BE2C (cell line): ENCODE measurements around the gene ADAMTS17.

Experiments
- DNase-seq: peaks from one replicate; pipeline ENCODE4 v3.0.0-alpha.2; 2020
- H3K27me3 ChIP-seq: fragments of 250-450 bp; sonication (Bioruptor Pico); 2 replicates; pipeline ENCODE4 v1.5.1; 2020; ENCODE audit warnings: mild to moderate bottlenecking
- H3K36me3 ChIP-seq: fragments of 250-450 bp; sonication (Bioruptor Pico); 2 replicates; pipeline ENCODE4 v1.5.1; 2020; ENCODE audit warnings: mild to moderate bottlenecking
- H3K4me1 ChIP-seq: fragments of 250-450 bp; sonication (Bioruptor Pico); 2 replicates; pipeline ENCODE4 v1.5.1; 2020
- H3K4me3 ChIP-seq: 2 replicates; pipeline ENCODE4 v1.5.1; 2011; ENCODE audit warnings: low read depth, low read length
- H3K9me3 ChIP-seq: fragments of 250-450 bp; sonication (Bioruptor Pico); 2 replicates; pipeline ENCODE4 v1.5.1; 2020
- CTCF ChIP-seq: IDR thresholded peaks from 2 replicates; pipeline ENCODE4 v1.5.1; 2012; ENCODE audit warnings: mild to moderate bottlenecking, low read depth, low read length

ADAMTS17 gene

DNA sequence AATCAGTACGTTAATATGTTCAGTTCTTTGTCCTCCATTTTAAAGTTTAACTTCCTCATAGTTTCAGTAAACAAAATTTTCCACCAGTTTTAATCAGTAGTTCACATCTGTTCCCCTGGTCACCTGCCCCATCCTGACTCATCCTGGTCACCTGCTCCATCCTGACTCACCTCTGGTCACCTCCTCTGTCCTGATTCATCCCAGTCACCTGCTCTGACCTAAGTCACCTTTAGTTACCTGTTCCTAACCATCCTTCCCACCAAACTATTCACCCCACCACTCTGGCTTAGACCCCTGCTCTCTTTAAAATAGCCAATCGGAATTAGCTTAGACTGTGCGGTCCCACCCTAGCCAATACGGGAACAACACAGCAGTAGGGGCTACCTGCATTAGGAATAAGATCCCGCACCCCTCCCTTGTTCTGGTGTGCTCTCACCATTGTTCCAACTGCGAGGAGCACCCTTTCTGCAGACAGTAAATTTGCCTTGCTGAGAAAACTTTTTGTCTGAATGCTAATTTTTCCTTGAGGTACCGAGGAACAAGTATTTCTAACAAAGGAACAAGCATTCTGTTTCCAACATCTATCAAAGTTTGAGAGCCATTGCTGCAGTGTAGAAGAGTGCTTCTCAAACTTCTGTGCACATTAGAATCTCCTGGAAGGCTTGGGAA lies 169.3 kb downstream of the ADAMTS17 start:
- no peak for TF ChIP-seq CTCF
- Histone ChIP-seq H3K36me3 (no peaks in the 10 kb centered on the region), H3K27me3 (no peaks in the 10 kb centered on the region), H3K4me1 (peaks cover 2% of the 10 kb centered on the region; the same call in 1 of the 2 replicates), H3K9me3 (peaks cover 8% of the 10 kb centered on the region; the same call in 1 of the 2 replicates), H3K4me3 (no peak overlapping the region)
- no peak for DNase-seq

DNA sequence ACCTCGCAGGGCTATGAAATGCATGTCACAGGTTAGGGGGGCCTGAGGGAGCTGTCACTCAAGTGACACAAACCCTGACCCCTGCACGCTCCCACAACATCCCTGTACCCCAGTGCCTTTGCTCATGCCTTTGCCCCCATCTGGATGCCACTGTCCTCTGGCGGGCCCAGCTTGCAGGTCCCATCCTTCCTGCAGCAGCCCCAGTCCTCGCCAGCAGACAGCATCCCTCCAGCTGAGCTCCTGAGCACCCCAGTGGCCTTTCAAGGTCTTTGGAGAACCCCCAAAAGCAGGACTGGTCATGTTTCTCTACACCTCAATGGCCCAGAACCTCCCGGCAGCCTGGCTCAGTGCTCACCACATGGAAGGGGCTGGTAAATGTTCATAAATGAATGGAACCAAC lies 170.4 kb downstream of the ADAMTS17 start:
- no peaks in the 10 kb centered on the region for H3K36me3 ChIP-seq
- DNase-seq, result no peak
- TF ChIP-seq CTCF, result no peak
- H3K27me3 ChIP-seq, result no peaks in the 10 kb centered on the region
- no peak overlapping the region for H3K4me3 ChIP-seq
- H3K9me3 ChIP-seq, result peaks cover 8% of the 10 kb centered on the region; the same call in 1 of the 2 replicates
- H3K4me1 ChIP-seq, result peaks cover 2% of the 10 kb centered on the region; the same call in 1 of the 2 replicates

GRCh38 chr15:100170291-100171210 lies 171.2 kb downstream of the ADAMTS17 start:
- TF ChIP-seq CTCF, result no peak
- H3K27me3 ChIP-seq, result no peaks in the 10 kb centered on the region
- H3K4me1 ChIP-seq, result peaks cover 2% of the 10 kb centered on the region; the same call in 1 of the 2 replicates
- no peak for DNase-seq
- no peaks in the 10 kb centered on the region for H3K36me3 ChIP-seq
- H3K4me3 ChIP-seq, result no peak overlapping the region
- peaks cover 8% of the 10 kb centered on the region; the same call in 1 of the 2 replicates for H3K9me3 ChIP-seq

DNA sequence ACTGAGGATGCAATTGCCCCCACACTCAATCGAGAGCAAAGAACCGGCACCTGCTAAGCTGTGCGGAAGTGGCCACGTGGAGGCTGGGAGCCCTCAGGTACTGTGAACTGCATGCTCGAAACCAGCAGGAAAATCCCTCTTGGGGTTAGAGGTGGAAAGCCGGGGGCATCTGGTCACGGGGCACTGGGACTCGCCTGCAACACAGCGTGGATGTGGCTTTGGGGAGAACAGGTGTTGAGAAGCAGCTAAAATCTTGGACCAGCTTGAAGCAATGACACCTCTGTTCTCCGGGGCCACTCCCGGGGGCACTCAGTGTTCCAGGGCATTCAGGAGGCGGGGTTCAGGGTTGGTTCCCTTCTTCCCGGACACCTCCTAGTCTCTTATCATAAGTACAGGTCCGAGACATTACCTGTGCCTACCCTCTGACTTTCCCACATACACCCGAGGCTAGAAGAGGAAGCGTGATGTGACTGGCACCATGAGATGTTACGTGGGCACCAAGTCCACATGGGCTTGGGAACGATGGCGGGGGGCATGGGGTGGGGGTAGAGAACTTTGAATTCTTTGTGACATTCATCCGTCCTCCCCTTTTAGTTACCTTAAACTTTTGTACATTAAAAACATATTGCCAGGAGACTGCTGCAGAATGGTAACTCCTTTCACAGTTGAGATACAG lies 172.0 kb downstream of the ADAMTS17 start:
- no peaks in the 10 kb centered on the region for H3K4me1 ChIP-seq
- peaks cover 8% of the 10 kb centered on the region; the same call in 1 of the 2 replicates for H3K9me3 ChIP-seq
- no peak overlapping the region for H3K4me3 ChIP-seq
- H3K36me3 ChIP-seq, result no peaks in the 10 kb centered on the region
- no peak for DNase-seq
- H3K27me3 ChIP-seq, result no peaks in the 10 kb centered on the region
- TF ChIP-seq CTCF, result no peak

GRCh38 chr15:100168787-100169186 lies 173.0 kb downstream of the ADAMTS17 start:
- Histone ChIP-seq H3K27me3 (no peaks in the 10 kb centered on the region), H3K36me3 (no peaks in the 10 kb centered on the region), H3K9me3 (peaks cover 8% of the 10 kb centered on the region; the same call in 1 of the 2 replicates), H3K4me3 (no peak overlapping the region), H3K4me1 (no peaks in the 10 kb centered on the region)
- TF ChIP-seq CTCF, result no peak
- no peak for DNase-seq
